DND-41 (cell line): ENCODE results near the gene NEDD1.

Experiments used
- ATAC-seq: fragments of 200-7000 bp; cut with Tn5 transposase; 3 replicates; pipeline ENCODE4 v1.9.1; 2021; ENCODE audit warnings: low read depth; ENCODE audit not compliant: insufficient read depth
- DNase-seq: peaks from one replicate; pipeline ENCODE4 v3.0.0-alpha.2; 2020
- H2AFZ ChIP-seq: 2 replicates; pipeline ENCODE4 v1.6.0; 2012; ENCODE audit warnings: low read depth, low read length
- H3K27ac ChIP-seq: 2 replicates; pipeline ENCODE4 v1.5.1; 2012; ENCODE audit warnings: low read length, inconsistent platforms
- H3K27me3 ChIP-seq: fragments of 200-600 bp; sonication (generic); 2 replicates; pipeline ENCODE4 v1.6.0; 2012; ENCODE audit warnings: low read length, mild to moderate bottlenecking, inconsistent platforms; ENCODE audit not compliant: insufficient read depth, poor library complexity
- H3K36me3 ChIP-seq: 2 replicates; pipeline ENCODE4 v1.5.1; 2012; ENCODE audit warnings: low read length, inconsistent platforms; ENCODE audit not compliant: insufficient read depth
- H3K4me1 ChIP-seq: 2 replicates; pipeline ENCODE4 v1.5.1; 2012; ENCODE audit warnings: mild to moderate bottlenecking, low read length; ENCODE audit not compliant: insufficient read depth
- H3K4me2 ChIP-seq: 2 replicates; pipeline ENCODE4 v1.6.0; 2012; ENCODE audit warnings: mild to moderate bottlenecking, moderate library complexity, low read length, inconsistent platforms; ENCODE audit not compliant: insufficient read depth
- H3K4me3 ChIP-seq, 2 experiments: fragments of 200-600 bp in 1 of 2; shearing (Covaris generic) in 1 of 2; 2 replicates each; pipeline ENCODE4 v1.5.1; 2012 to 2016; ENCODE audit warnings: inconsistent platforms in 2 of 2, low read length in 2 of 2, mild to moderate bottlenecking in 2 of 2, low read depth in 1 of 2, moderate library complexity in 1 of 2
- H3K79me2 ChIP-seq: 2 replicates; pipeline ENCODE4 v1.6.0; 2012; ENCODE audit warnings: low read length, inconsistent platforms; ENCODE audit not compliant: insufficient read depth
- H3K9ac ChIP-seq: 2 replicates; pipeline ENCODE4 v1.6.0; 2012; ENCODE audit warnings: low read depth, mild to moderate bottlenecking, inconsistent platforms, low read length, moderate library complexity
- H3K9me3 ChIP-seq: 2 replicates; pipeline ENCODE4 v1.5.1; 2012; ENCODE audit warnings: low read length, moderate library complexity, mild to moderate bottlenecking, inconsistent platforms; ENCODE audit not compliant: insufficient read depth, severe bottlenecking
- H4K20me1 ChIP-seq: 2 replicates; pipeline ENCODE4 v1.6.0; 2012; ENCODE audit warnings: low read length; ENCODE audit not compliant: insufficient read depth
- CTCF ChIP-seq: IDR thresholded peaks from 2 replicates; pipeline ENCODE4 v1.5.1; 2012; ENCODE audit warnings: borderline replicate concordance, low read length, moderate library complexity, mild to moderate bottlenecking; ENCODE audit not compliant: poor library complexity, severe bottlenecking; ENCODE audit errors: extremely low read depth
- EZH2 ChIP-seq: IDR thresholded peaks from 3 replicates; pipeline ENCODE4 v1.6.1; 2012; ENCODE audit warnings: borderline replicate concordance, low read depth, mild to moderate bottlenecking, moderate library complexity, low read length, inconsistent platforms; ENCODE audit not compliant: severe bottlenecking

NEDD1 gene

DNA sequence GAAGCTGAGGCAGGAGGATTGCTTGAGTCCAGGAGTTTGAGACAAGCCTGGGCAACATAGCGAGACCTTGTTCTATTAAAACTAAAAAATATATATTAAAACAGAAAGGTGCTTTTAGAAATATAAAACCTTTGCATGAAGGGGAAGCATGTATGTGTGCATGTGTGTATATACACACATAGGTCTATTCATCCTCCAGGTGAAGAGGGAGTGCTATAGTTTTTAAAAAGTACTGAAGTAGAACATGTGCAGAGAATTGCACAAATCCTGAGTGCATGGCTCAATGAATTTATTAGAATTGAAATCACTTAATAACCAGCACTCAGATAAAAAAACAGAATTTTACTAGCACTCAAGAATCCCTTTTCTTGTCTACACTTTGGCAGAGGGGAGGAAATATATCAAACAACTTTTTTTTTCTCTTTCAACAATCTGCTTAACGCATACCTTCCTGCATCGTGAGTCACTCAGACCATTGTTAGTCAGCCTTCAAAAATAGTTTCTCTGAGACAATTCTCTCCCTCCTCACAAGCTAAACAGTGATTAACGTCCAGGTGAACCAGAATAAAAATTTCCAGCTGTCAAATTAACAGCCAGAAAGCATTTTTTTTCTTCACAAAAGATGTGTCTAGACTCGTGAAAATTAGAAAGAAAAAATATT lies 17.7 kb upstream of the NEDD1 start:
- Histone ChIP-seq H4K20me1 (no peaks in the 10 kb centered on the region), H2AFZ (no peak overlapping the region), H3K79me2 (no peaks in the 10 kb centered on the region), H3K9me3 (no peaks in the 10 kb centered on the region), H3K36me3 (no peaks in the 10 kb centered on the region), H3K4me3 (no peak overlapping the region), H3K4me1 (no peaks in the 10 kb centered on the region), H3K4me2 (no peak overlapping the region), H3K27me3 (no peaks in the 10 kb centered on the region), H3K27ac (no peak overlapping the region), H3K9ac (no peak overlapping the region)
- TF ChIP-seq CTCF (no peak), EZH2 (no peak)
- DNase-seq (no peak), ATAC-seq (no peak)

DNA sequence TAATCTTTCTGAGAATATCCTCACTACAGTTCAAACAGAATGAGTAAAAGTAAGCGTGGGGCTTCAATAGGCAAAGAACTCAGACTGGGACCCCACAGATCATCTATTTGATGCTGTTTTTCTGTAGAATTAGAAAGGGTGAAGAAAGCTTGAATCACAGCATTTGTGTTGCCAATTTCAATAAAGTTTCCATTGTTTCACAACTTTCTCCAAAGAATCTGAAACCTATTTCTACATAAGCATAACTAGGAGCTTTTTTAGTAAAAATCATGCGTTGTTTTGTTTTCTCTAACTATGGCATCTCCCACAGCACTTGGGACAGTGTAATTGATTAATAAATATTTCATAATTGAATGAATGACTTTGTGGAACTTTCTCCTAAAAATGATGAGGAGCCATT lies 16.7 kb upstream of the NEDD1 start:
- Histone ChIP-seq H3K4me1 (no peaks in the 10 kb centered on the region), H3K4me3 (no peak overlapping the region), H3K9ac (no peak overlapping the region), H3K27me3 (no peaks in the 10 kb centered on the region), H3K27ac (no peak overlapping the region), H4K20me1 (no peaks in the 10 kb centered on the region), H3K79me2 (no peaks in the 10 kb centered on the region), H3K9me3 (no peaks in the 10 kb centered on the region), H3K36me3 (no peaks in the 10 kb centered on the region), H3K4me2 (no peak overlapping the region), H2AFZ (no peak overlapping the region)
- TF ChIP-seq EZH2: no peak
- TF ChIP-seq CTCF: no peak
- ATAC-seq (no peak), DNase-seq (no peak)

- Histone ChIP-seq H3K4me3 (no peak overlapping the region), H3K79me2 (no peaks in the 10 kb centered on the region), H4K20me1 (no peaks in the 10 kb centered on the region), H3K9me3 (no peaks in the 10 kb centered on the region), H3K27me3 (no peaks in the 10 kb centered on the region), H3K4me2 (no peak overlapping the region), H3K4me1 (no peaks in the 10 kb centered on the region), H3K27ac (no peak overlapping the region), H3K36me3 (no peaks in the 10 kb centered on the region), H3K9ac (no peak overlapping the region), H2AFZ (no peak overlapping the region)
- DNase-seq (no peak), ATAC-seq (no peak)
- TF ChIP-seq CTCF: no peak
Measured at GRCh38 chr12:96892104-96892503, 15.0 kb upstream of the NEDD1 start.

DNA sequence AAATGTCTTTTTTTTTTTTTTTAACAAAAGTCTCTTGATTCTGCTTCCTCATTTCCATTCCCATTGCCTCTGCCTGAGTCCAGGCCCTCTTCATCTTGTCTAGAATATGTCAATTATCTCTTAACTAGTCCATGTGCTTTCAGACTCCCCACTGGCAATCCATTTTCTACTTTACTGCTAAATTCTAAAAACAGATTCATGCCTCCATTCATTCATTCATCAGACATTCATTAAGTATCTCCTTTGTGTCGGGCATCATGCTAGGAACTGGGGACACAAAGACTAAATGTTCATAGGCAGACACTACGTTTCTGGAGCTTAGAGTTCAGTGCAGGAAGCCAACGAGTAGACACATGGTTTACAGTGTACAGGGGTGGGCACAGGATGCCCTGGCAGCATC lies 9.6 kb upstream of the NEDD1 start:
- Histone ChIP-seq H3K27me3 (no peaks in the 10 kb centered on the region), H3K4me3 (no peak overlapping the region), H3K79me2 (no peaks in the 10 kb centered on the region), H4K20me1 (no peaks in the 10 kb centered on the region), H3K9me3 (no peaks in the 10 kb centered on the region), H3K27ac (no peak overlapping the region), H3K9ac (no peak overlapping the region), H3K4me1 (no peaks in the 10 kb centered on the region), H2AFZ (no peak overlapping the region), H3K36me3 (no peaks in the 10 kb centered on the region), H3K4me2 (no peak overlapping the region)
- ATAC-seq (no peak), DNase-seq (no peak)
- no peak for TF ChIP-seq EZH2
- TF ChIP-seq CTCF: no peak
